Medulla oblongata (tissue), 1 donor: ENCODE data around the gene MNAT1.
"Not testable (repeated sequence)": the region's sequence is repeated elsewhere in the genome, so short reads cannot be mapped to it uniquely, and the experiment has no call there.

Experiments used
- DNase-seq: peaks from one replicate; pipeline ENCODE4 v3.0.0-alpha.2; 2015; ENCODE audit errors: extremely low spot score

Gene MNAT1

DNA sequence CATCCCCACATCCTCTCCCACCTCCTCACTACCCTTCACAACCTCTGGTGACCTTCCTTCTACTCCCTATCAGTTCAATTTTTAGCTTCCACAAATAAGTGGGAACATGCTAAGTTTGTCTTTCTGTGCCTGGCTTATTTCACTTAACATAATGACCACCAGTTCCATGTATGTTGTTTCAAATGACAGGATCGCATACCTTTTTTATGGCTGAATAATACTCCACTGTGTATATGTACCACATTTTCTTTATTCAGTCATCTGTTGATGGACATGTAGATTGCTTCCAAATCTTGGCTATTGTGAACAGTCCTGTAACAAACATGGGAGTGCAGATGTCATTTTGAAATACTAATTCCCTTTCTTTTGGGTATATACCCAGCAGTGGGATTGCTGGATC, 147.7 kb downstream of the MNAT1 start:
- DNase-seq, result no peak

GRCh38 chr14:60884134-60884533, 149.6 kb downstream of the MNAT1 start:
- DNase-seq, result no peak

DNA sequence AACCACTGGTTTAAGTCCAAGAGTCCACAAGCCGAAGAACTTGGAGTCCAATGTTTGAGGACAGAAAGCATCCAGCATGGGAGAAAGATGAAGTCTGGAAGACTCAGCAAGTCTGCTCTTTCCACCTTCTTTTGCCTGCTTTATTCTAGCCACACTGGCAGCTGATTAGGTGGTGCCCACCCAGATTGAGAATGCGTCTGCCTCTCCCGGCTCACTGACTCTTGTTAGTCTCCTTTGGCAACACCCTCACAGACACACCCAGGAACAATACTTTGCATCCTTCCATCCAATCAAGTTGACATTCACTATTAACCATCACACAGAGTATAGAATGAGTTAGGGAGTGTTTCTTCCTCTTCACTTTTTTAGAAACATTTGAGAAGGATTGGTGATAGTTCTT, 156.1 kb downstream of the MNAT1 start:
- DNase-seq, result not testable (repeated sequence)

DNA sequence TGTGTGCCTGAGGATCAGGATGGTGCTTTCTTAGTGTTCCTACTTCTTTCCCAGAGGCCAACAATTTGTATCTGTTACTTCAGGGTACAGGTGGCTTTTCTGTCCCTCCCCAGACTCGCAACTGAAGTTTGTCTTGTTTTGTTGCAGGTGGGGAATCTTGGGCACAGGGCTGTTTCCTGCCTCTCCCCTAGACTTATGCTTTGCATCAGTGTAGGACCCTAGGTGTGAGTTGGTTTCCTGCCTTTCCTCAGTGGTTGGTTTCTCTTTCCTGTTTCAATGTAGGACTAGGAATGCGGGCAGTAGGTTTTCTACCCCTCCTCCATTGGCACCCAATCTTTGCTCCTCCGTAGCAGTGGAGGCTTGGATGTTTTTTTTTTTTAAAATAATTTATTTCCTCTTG, 159.3 kb downstream of the MNAT1 start:
- no peak for DNase-seq

DNA sequence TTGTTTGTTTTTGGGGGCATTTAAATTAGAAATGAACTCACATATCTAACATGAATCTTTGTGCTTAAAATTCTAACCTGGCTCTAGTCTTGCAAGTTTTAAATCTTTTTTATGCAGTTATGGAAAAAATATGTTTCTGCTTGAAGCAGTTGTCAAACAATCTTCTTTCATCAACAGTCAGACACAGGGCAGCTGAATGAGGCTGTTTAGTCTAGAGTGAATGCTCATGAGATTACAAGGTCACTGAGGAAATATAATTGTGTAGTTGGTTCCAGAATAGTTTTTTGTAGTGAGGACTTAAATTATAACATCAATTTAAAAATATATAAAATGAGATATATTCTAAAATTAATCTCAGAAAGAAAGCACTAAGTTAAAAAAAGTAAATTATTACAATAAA, 169.8 kb downstream of the MNAT1 start:
- DNase-seq, result no peak

DNA sequence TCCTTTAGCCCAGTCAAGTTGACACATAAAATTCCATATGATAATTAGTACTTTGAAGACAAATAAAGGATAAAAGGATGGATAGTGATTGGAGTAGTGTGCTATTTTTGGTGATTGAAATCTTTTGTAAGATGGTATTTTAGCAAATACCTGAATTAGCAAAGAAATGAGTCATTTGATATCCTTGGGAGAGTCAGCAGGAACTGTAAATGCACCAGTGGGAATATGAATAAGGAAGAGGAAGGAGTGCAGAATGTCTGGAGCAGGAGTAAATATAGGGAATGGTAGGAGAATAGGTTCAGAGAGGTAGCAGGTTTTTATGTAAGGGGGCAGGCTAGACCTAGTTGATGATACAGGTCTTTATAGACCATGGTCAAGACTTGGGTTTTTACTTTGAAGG, 171.4 kb downstream of the MNAT1 start:
- no peak for DNase-seq

GRCh38 chr14:60915781-60916180, 181.2 kb downstream of the MNAT1 start:
- DNase-seq, result no peak

- no peak for DNase-seq
Observed at GRCh38 chr14:60922050-60922449, 187.5 kb downstream of the MNAT1 start.

DNA sequence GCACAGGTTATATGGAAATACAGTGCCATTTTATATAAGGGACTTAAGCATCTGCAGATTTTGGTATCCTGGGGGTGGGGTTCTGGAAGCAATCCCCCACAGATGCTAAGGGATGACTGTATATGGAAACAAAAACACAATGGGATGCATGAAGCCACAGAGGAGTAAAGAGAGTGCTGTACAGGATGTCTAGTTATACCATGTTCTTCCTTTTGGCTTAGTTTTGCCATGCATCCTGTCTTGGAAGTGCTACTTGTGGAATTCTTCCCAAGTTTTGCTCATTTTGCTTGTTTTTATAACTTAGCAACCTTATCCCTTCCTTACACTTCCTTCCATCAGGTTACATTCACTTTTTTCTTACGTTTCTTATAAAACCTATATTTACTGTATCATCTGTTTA, 190.7 kb downstream of the MNAT1 start:
- DNase-seq, result no peak

DNA sequence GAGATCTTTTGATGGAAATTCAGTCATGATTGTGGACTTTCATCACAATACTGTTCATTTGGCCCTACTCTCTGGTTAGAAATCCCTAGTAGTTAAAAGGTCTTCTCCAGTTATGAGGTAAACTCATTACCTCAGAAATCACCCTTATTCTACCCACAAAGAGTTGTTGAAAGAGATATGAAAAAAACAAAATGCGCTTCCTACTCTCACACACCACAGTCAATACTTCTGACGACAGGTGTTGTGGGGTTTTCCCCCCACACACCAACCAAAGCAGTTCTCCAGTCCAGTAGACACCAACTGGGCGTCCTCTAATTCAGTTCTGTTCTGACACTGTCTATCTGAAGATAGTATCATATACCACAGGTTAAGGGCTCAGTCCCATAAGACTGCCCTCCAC, 191.4 kb downstream of the MNAT1 start:
- DNase-seq, result no peak

- no peak for DNase-seq
Observed at GRCh38 chr14:60931218-60931617, 196.7 kb downstream of the MNAT1 start.

GRCh38 chr14:60933920-60934655, 199.5 kb downstream of the MNAT1 start:
- no peak for DNase-seq

DNA sequence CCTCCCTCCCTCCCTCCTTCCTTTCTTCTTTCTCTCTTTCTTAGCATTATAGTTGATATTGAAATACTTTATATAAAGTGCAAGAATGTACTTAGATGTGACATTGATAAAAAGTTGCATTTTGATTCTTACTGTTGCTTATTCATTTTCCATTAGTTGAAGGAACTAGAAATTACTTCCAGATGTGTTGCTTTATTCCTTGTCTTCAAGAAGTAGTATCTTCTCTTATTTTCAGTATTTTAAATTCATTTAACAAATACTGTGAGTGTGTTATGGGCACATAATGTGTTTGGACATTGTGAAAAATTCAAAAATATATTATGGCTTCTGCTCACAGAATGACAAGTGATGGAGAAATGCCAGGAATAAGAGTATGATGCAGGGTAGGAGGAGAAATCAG, 200.8 kb downstream of the MNAT1 start:
- no peak for DNase-seq

- DNase-seq, result no peak
Observed at GRCh38 chr14:60943637-60944032, 209.1 kb downstream of the MNAT1 start.

- DNase-seq, result no peak
Observed at GRCh38 chr14:60944204-60944603, 209.6 kb downstream of the MNAT1 start.

DNA sequence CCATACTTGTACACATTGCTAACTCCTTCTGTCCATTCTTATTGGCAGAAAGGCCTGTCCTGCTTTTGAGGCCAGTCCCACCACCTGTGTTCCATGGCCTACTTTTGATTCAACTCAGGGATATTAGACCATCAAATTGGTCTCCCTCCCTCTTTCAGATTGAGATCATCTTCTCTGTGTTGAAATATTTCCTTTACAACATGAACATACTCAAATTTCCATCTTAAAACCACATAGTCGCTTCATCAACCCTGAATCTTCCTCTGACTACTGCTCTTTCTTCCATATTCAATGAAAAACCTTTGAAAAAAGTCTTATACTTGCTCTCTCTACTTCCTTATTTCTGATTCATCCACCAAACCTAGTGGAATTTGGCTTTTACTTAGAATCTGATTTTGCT, 211.4 kb downstream of the MNAT1 start:
- DNase-seq, result no peak

DNA sequence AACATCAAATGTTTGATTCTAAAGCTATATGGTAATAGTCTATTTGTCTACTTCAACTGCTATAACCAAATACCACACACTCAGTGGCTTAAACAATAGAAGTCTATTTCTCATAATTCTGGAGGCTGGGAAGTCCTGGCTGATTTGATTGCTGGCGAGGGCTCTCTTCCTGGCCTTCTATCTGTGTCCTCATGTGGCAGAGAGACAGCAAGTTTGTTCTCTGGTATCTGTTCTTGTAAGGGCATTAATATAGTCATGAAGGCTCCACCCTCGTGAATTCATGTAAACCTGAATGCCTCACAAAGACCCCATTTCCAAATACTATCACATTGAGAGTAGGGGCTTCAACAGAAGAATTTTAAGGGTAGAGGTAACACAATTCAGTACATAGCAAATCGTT, 212.2 kb downstream of the MNAT1 start:
- DNase-seq, result no peak

- no peak for DNase-seq
Observed at GRCh38 chr14:60951776-60952435, 217.3 kb downstream of the MNAT1 start.

DNA sequence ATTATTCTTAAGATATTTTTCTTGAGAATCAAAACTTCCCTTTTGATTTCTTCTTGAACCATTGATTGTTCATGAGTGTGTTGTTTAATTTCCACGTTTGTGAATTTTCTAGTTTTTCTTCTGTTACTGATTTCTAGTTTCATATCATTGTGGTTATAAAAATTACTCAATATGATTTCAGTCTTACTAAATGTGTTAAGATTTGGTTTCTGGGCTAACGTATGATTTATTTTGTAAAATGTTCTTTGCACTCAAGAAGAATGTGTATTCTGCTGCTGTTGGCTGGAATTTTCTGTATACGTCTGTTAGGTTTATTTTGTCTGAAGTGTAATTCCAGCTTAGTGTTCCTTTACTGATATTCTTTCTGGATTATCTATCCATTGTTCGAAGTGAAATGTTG, 221.6 kb downstream of the MNAT1 start:
- DNase-seq, result no peak

DNA sequence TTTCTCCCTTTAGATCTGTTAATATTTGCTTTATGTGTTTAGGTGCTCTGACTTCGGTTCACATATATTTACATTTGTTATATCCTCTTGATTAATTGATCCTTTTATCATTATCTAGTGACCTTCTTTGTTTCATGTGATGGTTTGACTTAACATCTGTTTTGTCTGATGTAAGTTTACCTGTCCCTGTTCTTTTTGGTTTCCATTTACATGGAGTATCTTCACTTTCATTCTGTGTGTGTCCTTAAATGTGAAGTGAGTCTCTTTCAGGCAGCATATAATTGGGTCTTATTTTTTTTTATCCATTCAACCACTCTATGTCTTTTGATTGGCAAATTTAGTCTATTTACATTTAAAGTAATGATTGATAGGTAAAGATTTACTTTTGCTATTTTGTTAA, 222.1 kb downstream of the MNAT1 start:
- DNase-seq, result no peak

- DNase-seq, result no peak
Observed at GRCh38 chr14:60958146-60958545, 223.6 kb downstream of the MNAT1 start.

- DNase-seq, result no peak
Observed at GRCh38 chr14:60963761-60964160, 229.2 kb downstream of the MNAT1 start.

- no peak for DNase-seq
Observed at GRCh38 chr14:60964904-60965303, 230.3 kb downstream of the MNAT1 start.

GRCh38 chr14:60965402-60965801, 230.8 kb downstream of the MNAT1 start:
- DNase-seq, result no peak
